ENCODE results near the gene DLEC1. TPM values are rescaled to one million over a fixed set of nuclear protein-coding genes. Genes with fewer than 3 reads are reported as not detected.

The DLEC1 gene
- total RNA-seq, 4 donors from 2014 or later: 0.19 to 2.1 (median 0.50) TPM

- no peaks in the 10 kb centered on the region for H3K9me3 ChIP-seq
- no peak for DNase-seq (ENCODE audit: low spot score in 2 of 2)
- no peak overlapping the region for H3K4me3 ChIP-seq
- H3K27ac ChIP-seq: no peak overlapping the region
- peaks cover 49% of the 10 kb centered on the region for H3K36me3 ChIP-seq
- 76% methylated on average over 3 of the region's 3 CpGs for WGBS
- no peaks in the 10 kb centered on the region for H3K27me3 ChIP-seq
- peaks cover 25% of the 10 kb centered on the region for H3K4me1 ChIP-seq
- TF ChIP-seq POLR2A (IDR thresholded peaks at IDR 0.05): no peak
- no peak for TF ChIP-seq CTCF (IDR thresholded peaks at IDR 0.05)
- TF ChIP-seq EP300 (IDR thresholded peaks at IDR 0.05): no peak
These were observed 18.7 kb upstream of the DLEC1 start for GRCh38 chr3:38020342-38020726.

GRCh38 chr3:38021196-38021595 lies 17.8 kb upstream of the DLEC1 start:
- peak in 1 of 2 donors; percentile 49 for DNase-seq (ENCODE audit: low spot score in 2 of 2)
- WGBS: 87% methylated on average over 3 of the region's 4 CpGs
- TF ChIP-seq CTCF (IDR thresholded peaks at IDR 0.05): no peak
- no peak for TF ChIP-seq EP300 (IDR thresholded peaks at IDR 0.05)
- no peak for TF ChIP-seq POLR2AphosphoS5 (IDR thresholded peaks at IDR 0.05)
- no peak for TF ChIP-seq POLR2A (IDR thresholded peaks at IDR 0.05)
- H3K27me3 ChIP-seq: no peaks in the 10 kb centered on the region
- no peaks in the 10 kb centered on the region for H3K9me3 ChIP-seq
- no peak overlapping the region for H3K27ac ChIP-seq
- peaks cover 34% of the 10 kb centered on the region for H3K4me1 ChIP-seq
- H3K36me3 ChIP-seq: peaks cover 40% of the 10 kb centered on the region
- no peak overlapping the region for H3K4me3 ChIP-seq

GRCh38 chr3:38022301-38022700 lies 16.7 kb upstream of the DLEC1 start:
- Histone ChIP-seq H3K36me3 (peaks cover 29% of the 10 kb centered on the region), H3K27me3 (no peaks in the 10 kb centered on the region), H3K4me1 (peaks cover 44% of the 10 kb centered on the region), H3K27ac (no peak overlapping the region), H3K9me3 (no peaks in the 10 kb centered on the region), H3K4me3 (no peak overlapping the region)
- WGBS: 47% methylated on average over 3 of the region's 3 CpGs
- peak in 1 of 2 donors; percentile 60 for DNase-seq (ENCODE audit: low spot score in 2 of 2)
- TF ChIP-seq POLR2A (IDR thresholded peaks at IDR 0.05) (no peak), EP300 (IDR thresholded peaks at IDR 0.05) (no peak), POLR2AphosphoS5 (IDR thresholded peaks at IDR 0.05) (no peak), CTCF (IDR thresholded peaks at IDR 0.05) (no peak)

GRCh38 chr3:38022896-38023709 lies 15.9 kb upstream of the DLEC1 start:
- H3K4me3 ChIP-seq: peak overlapping the region; percentile 77
- peak in 1 of 2 donors; percentile 56 for DNase-seq (ENCODE audit: low spot score in 2 of 2)
- TF ChIP-seq POLR2AphosphoS5 (IDR thresholded peaks at IDR 0.05) (no peak), EP300 (IDR thresholded peaks at IDR 0.05) (no peak), POLR2A (IDR thresholded peaks at IDR 0.05) (no peak), CTCF (IDR thresholded peaks at IDR 0.05) (no peak)
- H3K9me3 ChIP-seq: no peaks in the 10 kb centered on the region
- H3K27me3 ChIP-seq: no peaks in the 10 kb centered on the region
- peaks cover 52% of the 10 kb centered on the region for H3K4me1 ChIP-seq
- no peak overlapping the region for H3K27ac ChIP-seq
- H3K36me3 ChIP-seq: peaks cover 21% of the 10 kb centered on the region
- 74% methylated on average over 5 of the region's 6 CpGs for WGBS

GRCh38 chr3:38026856-38027255 lies 12.2 kb upstream of the DLEC1 start:
- peaks cover 89% of the 10 kb centered on the region for H3K4me1 ChIP-seq

More at GRCh38 chr3:38026856-38027255, 12.2 kb upstream of the DLEC1 start:
- Histone ChIP-seq H3K9me3 (no peaks in the 10 kb centered on the region), H3K27me3 (no peaks in the 10 kb centered on the region), H3K36me3 (no peaks in the 10 kb centered on the region), H3K27ac (no peak overlapping the region), H3K4me3 (no peak overlapping the region)
- WGBS: 68% methylated on average over 4 of the region's 4 CpGs
- no peak for TF ChIP-seq CTCF (IDR thresholded peaks at IDR 0.05)
- TF ChIP-seq EP300 (IDR thresholded peaks at IDR 0.05): no peak
- no peak for DNase-seq (ENCODE audit: low spot score in 2 of 2)

Data from suprapubic skin (tissue), 4 donors.